IPS-15b (cell line): ENCODE measurements around the gene NRF1.

Source experiments
- H3K27me3 ChIP-seq: one replicate; pipeline ENCODE4 v1.6.1; 2013; ENCODE audit warnings: low read length; ENCODE audit not compliant: control insufficient read depth, insufficient read depth
- H3K36me3 ChIP-seq: one replicate; pipeline ENCODE4 v1.6.1; 2013; ENCODE audit warnings: low read length; ENCODE audit not compliant: control insufficient read depth, insufficient read depth
- H3K4me1 ChIP-seq: one replicate; pipeline ENCODE4 v1.6.1; 2013; ENCODE audit warnings: mild to moderate bottlenecking, low read length; ENCODE audit not compliant: control insufficient read depth, insufficient read depth
- H3K4me3 ChIP-seq: one replicate; pipeline ENCODE4 v1.5.1; 2013; ENCODE audit warnings: low read depth, low read length
- H3K9ac ChIP-seq: one replicate; pipeline ENCODE4 v1.6.1; 2013; ENCODE audit warnings: low read depth, mild to moderate bottlenecking, low read length
- H3K9me3 ChIP-seq: one replicate; pipeline ENCODE4 v1.6.1; 2013; ENCODE audit warnings: mild to moderate bottlenecking, low read length; ENCODE audit not compliant: control insufficient read depth, insufficient read depth

NRF1 gene

DNA sequence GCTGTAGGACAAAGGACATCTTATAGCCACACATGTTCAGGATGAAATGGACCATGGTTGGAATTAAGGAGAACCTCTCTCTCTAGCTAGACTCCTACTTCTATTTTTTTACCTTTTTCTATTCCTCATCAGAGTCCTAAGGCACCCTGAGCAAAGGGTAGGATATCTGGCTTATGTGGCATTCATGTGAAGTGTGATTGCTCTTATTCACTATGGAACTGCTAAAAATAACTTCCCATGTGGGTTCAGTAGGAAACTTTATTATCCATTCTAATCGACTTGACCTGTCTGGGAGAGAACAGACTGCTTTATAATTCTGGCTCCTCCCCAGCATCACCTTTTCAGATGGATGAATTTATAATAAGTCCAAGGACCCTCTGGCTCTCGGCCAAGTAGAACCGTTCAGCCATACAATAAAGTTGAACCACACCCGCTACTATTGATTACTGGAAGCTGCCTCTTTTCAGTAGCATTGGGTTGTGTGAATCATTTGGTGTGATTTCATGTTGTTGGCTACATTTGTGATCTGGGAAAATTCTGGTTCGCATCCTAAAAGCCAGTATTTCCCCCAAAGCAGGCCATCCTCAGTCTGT, 117.5 kb downstream of the NRF1 start:
- Histone ChIP-seq H3K27me3 (no peaks in the 10 kb centered on the region), H3K9me3 (no peaks in the 10 kb centered on the region), H3K9ac (no peak overlapping the region), H3K4me3 (no peak overlapping the region), H3K36me3 (peaks cover 19% of the 10 kb centered on the region), H3K4me1 (no peaks in the 10 kb centered on the region)

DNA sequence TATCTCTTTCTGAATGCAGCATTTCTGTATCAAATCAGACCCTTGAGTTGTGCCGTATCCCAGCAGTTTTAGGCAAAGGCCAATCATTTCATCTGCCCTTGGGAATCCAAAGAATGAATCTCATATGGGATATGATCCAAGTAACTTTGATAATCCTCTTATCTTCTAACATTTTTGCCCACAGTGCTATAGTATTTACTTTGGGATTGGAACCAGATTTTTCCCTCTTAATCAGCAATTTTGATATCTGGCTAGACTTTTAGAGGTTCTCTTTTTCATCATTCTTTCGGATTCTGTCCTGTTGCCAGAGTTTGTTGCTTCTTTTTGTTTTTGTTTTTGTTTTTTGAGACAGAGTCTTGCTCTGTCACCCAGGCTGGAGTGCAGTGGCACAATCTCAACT, 118.0 kb downstream of the NRF1 start:
- Histone ChIP-seq H3K9ac (no peak overlapping the region), H3K4me1 (no peaks in the 10 kb centered on the region), H3K27me3 (no peaks in the 10 kb centered on the region), H3K4me3 (no peak overlapping the region), H3K36me3 (peaks cover 19% of the 10 kb centered on the region), H3K9me3 (no peaks in the 10 kb centered on the region)

- Histone ChIP-seq H3K9me3 (no peaks in the 10 kb centered on the region), H3K27me3 (no peaks in the 10 kb centered on the region), H3K9ac (no peak overlapping the region), H3K4me1 (no peaks in the 10 kb centered on the region), H3K4me3 (no peak overlapping the region), H3K36me3 (peaks cover 19% of the 10 kb centered on the region)
Measured at GRCh38 chr7:129730159-129730558, 118.6 kb downstream of the NRF1 start.

GRCh38 chr7:129734400-129734799, 122.9 kb downstream of the NRF1 start:
- Histone ChIP-seq H3K9ac (no peak overlapping the region), H3K27me3 (no peaks in the 10 kb centered on the region), H3K9me3 (no peaks in the 10 kb centered on the region), H3K4me1 (peaks cover 11% of the 10 kb centered on the region), H3K36me3 (peaks cover 16% of the 10 kb centered on the region), H3K4me3 (no peak overlapping the region)

GRCh38 chr7:129739427-129739826, 127.9 kb downstream of the NRF1 start:
- H3K4me3 ChIP-seq: no peak overlapping the region
- H3K4me1 ChIP-seq: peaks cover 26% of the 10 kb centered on the region
- no peaks in the 10 kb centered on the region for H3K9me3 ChIP-seq
- peaks cover 2% of the 10 kb centered on the region for H3K36me3 ChIP-seq
- H3K27me3 ChIP-seq: no peaks in the 10 kb centered on the region
- H3K9ac ChIP-seq: no peak overlapping the region

DNA sequence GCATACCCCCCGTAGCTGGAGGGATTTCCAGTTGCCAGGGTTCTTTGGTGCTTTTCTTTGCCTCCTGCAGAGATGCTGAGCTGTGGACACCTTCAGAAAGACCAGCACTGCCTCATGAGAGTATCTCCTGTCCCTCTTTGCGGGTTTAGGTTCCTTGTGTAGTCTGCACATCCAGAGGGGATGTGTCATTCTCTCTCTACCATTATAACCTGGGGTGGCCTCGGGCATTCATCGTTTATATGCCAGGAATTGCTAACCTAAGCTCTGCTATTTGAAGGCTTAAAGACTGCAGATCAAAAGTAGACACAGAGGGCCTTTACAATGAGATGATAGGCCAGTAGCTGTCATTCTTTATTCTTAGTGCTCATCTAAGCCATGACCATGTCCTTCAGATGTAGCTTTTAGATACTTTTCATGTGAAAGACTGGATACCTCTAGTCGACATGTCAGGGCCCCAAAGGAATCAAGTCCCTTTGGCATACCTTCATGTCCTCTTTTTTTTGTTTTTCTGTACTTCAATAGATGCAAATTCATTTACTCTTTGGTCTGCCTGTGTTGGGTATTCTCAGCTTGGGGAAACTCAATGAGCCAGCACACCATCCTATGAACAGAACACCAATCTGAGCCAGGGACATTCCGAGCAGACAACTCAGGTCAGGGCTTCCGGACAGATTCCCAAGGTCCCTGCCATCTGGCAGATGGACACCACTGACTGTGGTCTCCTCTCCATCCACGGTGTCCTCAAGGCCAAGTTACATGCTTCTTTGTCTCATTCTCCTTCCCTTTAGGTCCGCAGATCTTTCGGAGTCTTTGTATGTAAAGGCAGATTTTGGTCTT, 129.3 kb downstream of the NRF1 start:
- peaks cover 2% of the 10 kb centered on the region for H3K36me3 ChIP-seq
- H3K9me3 ChIP-seq: no peaks in the 10 kb centered on the region
- peaks cover 26% of the 10 kb centered on the region for H3K4me1 ChIP-seq

GRCh38 chr7:129741743-129742213, 130.3 kb downstream of the NRF1 start:
- H3K4me1 ChIP-seq: peaks cover 26% of the 10 kb centered on the region
- H3K36me3 ChIP-seq: peaks cover 2% of the 10 kb centered on the region
- H3K9ac ChIP-seq: peak overlapping the region; percentile 37
- H3K27me3 ChIP-seq: no peaks in the 10 kb centered on the region
- H3K9me3 ChIP-seq: no peaks in the 10 kb centered on the region
- no peak overlapping the region for H3K4me3 ChIP-seq

More for the DNA sequence above, 129.3 kb downstream of the NRF1 start:
- H3K9ac ChIP-seq: no peak overlapping the region
- H3K27me3 ChIP-seq: no peaks in the 10 kb centered on the region
- H3K4me3 ChIP-seq: no peak overlapping the region

DNA sequence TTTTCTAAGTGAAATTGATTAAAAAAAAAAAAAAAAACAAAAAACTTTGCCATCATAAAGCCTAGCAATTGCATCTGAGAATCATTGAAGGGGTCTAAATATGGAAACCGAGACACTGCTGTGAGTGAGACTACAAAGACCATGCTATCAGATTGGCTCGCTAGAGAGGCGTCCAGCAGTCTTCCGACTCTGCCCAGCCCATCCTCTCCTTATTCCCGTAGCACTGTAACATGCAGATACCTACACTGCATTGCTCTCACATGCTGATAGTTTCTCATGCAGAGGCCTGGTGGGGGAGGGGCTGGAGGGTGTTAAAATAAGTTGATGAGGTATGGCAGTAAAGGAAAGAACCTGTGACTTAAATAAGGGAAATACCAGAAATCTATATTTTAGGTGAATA, 130.7 kb downstream of the NRF1 start:
- Histone ChIP-seq H3K4me3 (no peak overlapping the region), H3K4me1 (peaks cover 26% of the 10 kb centered on the region), H3K27me3 (no peaks in the 10 kb centered on the region), H3K9ac (no peak overlapping the region), H3K36me3 (peaks cover 3% of the 10 kb centered on the region), H3K9me3 (no peaks in the 10 kb centered on the region)

GRCh38 chr7:129746857-129747529, 135.5 kb downstream of the NRF1 start:
- H3K27me3 ChIP-seq: no peaks in the 10 kb centered on the region
- H3K4me1 ChIP-seq: peaks cover 6% of the 10 kb centered on the region
- H3K9ac ChIP-seq: no peak overlapping the region
- no peaks in the 10 kb centered on the region for H3K9me3 ChIP-seq
- peaks cover 8% of the 10 kb centered on the region for H3K36me3 ChIP-seq
- no peak overlapping the region for H3K4me3 ChIP-seq

DNA sequence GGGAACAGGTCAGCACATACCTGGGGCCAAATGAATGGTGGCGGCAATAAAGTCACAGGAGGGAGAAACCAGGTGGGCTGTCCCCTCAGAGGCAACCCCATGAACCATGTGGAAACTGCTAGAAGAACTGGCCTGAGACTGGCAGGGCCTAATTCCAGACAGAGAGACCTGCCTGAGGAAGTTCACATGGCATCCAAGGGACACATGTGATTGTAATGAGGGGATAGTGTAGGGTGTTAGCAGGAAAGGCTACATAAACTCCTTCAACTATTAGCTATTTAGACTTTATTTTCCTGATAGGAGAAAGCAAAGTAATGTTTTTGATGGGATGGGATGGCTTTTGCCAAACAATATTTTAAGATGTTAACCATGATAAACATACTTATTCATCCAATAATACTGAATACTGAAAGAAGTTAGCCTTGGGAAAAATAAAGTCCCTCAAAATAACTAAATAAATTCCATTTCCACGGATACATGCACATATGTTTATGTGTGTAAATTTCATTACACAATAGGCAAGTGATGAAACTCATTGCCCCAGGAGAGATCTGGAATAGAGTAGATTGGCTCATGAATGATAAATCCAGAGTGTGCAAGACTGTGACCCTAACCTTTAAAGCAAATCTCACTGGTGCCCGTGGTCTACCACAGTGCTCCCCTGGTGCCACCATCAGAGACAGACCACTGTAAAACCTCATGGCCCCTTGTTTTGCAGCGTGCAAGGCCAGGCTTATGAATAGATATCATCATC, 137.0 kb downstream of the NRF1 start:
- Histone ChIP-seq H3K4me3 (no peak overlapping the region), H3K36me3 (peaks cover 8% of the 10 kb centered on the region), H3K9me3 (no peaks in the 10 kb centered on the region), H3K9ac (no peak overlapping the region), H3K27me3 (no peaks in the 10 kb centered on the region), H3K4me1 (no peaks in the 10 kb centered on the region)

DNA sequence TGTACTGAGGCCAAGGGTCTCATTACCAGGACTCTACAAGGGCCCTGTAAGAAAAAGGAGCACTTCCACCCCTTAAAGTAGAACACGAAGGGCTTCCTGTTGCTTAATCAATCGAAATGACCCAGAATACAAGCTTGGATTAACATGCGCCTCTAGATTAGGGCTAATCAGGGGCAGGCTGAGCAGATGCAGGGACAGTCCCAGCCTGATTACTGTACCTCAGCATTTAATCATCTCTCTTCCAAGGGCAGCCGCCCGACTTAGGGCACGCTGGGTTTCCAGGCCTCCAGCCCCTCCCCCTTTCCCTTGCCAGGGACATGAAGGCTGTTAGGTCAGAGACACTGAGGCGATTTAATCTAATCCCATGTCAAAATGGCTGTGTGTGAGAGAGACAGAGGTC, 138.6 kb downstream of the NRF1 start:
- H3K4me1 ChIP-seq: no peaks in the 10 kb centered on the region
- H3K36me3 ChIP-seq: peaks cover 6% of the 10 kb centered on the region
- no peaks in the 10 kb centered on the region for H3K27me3 ChIP-seq
- H3K4me3 ChIP-seq: no peak overlapping the region
- H3K9me3 ChIP-seq: no peaks in the 10 kb centered on the region
- H3K9ac ChIP-seq: no peak overlapping the region
